GM23248 (cell line): ENCODE data around the gene RFX4.

Source experiments
- EZH2 ChIP-seq: fragments of 200-600 bp; sonication (generic); IDR thresholded peaks from 2 replicates; pipeline ENCODE4 v1.6.1; 2018; ENCODE audit warnings: antibody characterized with exemption, mild to moderate bottlenecking; ENCODE audit not compliant: insufficient read depth, poor library complexity, severe bottlenecking
- EZH2phosphoT487 ChIP-seq: fragments of 200-600 bp; sonication (generic); IDR thresholded peaks from 2 replicates; pipeline ENCODE4 v1.6.1; 2018; ENCODE audit warnings: antibody characterized with exemption, moderate library complexity, mild to moderate bottlenecking, low read depth; ENCODE audit not compliant: insufficient read depth

- TF ChIP-seq EZH2phosphoT487 (no peak), EZH2 (no peak)
Measured at GRCh38 chr12:106631150-106631549, 48.3 kb downstream of the RFX4 start.
